NOMO-1 treated with DMSO at 0.1 percent for 48 hours (cell line): ENCODE data around the gene DRAM2.
"Not testable (repeated sequence)": the region's sequence is repeated elsewhere in the genome, so short reads cannot be mapped to it uniquely, and the experiment has no call there.

ENCODE experiments used
- DNase-seq: peaks from one replicate; lab custom pipeline; 2025; ENCODE audit not compliant: unreplicated experiment; lab: John Stamatoyannopoulos, UW

Gene DRAM2

GRCh38 chr1:111084999-111085398 lies 54.9 kb downstream of the DRAM2 start:
- DNase-seq, result no peak

- DNase-seq, result no peak
Observed at GRCh38 chr1:111082421-111083203, 57.3 kb downstream of the DRAM2 start.

GRCh38 chr1:111079329-111079728 lies 60.6 kb downstream of the DRAM2 start:
- not testable (repeated sequence) for DNase-seq

- DNase-seq, result not testable (repeated sequence)
Observed at GRCh38 chr1:111077312-111077711, 62.6 kb downstream of the DRAM2 start.
